C4-2B (cell line): ENCODE measurements around the gene CPA3.

Experiments used
- H3K27ac ChIP-seq: fragments of 450-650 bp; 2 replicates; pipeline ENCODE4 v1.5.1; 2017
- CTCF ChIP-seq: fragments of 450-650 bp; conservative IDR thresholded peaks from 2 replicates; pipeline ENCODE4 v1.5.1; 2017; ENCODE audit warnings: mild to moderate bottlenecking
- ZFX ChIP-seq: fragments of 450-650 bp; IDR thresholded peaks from 2 replicates; pipeline ENCODE4 v1.6.1; 2017

The CPA3 gene

GRCh38 chr3:148945116-148945515 is 80.0 kb downstream of the CPA3 start:
- TF ChIP-seq CTCF (no peak), ZFX (no peak)

More at GRCh38 chr3:148945116-148945515, 80.0 kb downstream of the CPA3 start:
- H3K27ac ChIP-seq = no peak overlapping the region
